C4-2B (cell line): Measurements from ENCODE around the gene CACUL1.
"Not testable (repeated sequence)": the region's sequence is repeated elsewhere in the genome, so short reads cannot be mapped to it uniquely, and the experiment has no call there.

Source experiments
- CTCF ChIP-seq: fragments of 450-650 bp; conservative IDR thresholded peaks from 2 replicates; pipeline ENCODE4 v1.5.1; 2017; ENCODE audit warnings: mild to moderate bottlenecking
- ZFX ChIP-seq: fragments of 450-650 bp; IDR thresholded peaks from 2 replicates; pipeline ENCODE4 v1.6.1; 2017

DNA sequence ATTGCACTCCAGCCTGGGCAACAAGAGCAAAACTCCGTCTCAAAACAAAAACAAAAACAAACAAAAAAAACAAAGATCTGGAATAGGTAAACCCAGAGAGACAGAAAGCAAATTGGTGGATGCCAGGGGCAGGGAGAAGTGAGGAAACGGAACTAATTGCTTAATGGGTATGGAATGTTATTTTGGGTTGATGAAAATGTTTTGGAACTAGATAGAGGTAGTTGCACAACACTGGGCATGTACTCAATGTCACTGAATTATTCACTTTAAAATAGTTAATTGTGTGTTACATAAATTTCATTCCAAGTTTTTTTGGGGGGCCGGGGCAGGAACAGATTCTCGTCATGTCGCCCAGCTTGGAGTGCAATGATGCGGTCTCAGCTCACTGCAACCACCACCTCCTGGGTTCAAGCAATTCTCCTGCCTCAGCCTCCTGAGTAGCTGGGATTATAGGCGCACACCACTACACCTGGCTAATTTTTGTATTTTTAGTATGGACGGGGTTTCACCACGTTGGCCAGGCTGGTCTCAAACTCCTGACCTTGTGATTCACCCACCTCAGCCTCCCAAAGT lies 10.3 kb downstream of the CACUL1 start:
- TF ChIP-seq CTCF, ZFX: not testable (repeated sequence)
